ENCODE data around the gene CRY1. TPM values are rescaled to one million over a fixed set of nuclear protein-coding genes. Genes with fewer than 3 reads are reported as not detected.
A peak's percentile ranks its signal among the peaks of the same experiment; 100 is the strongest.
"Not testable (repeated sequence)": the region's sequence is repeated elsewhere in the genome, so short reads cannot be mapped to it uniquely, and the experiment has no call there.

CRY1 gene
- total and polyA plus RNA-seq, 2 experiments from 2014 or later, result 23.3 to 55.1 TPM

DNA sequence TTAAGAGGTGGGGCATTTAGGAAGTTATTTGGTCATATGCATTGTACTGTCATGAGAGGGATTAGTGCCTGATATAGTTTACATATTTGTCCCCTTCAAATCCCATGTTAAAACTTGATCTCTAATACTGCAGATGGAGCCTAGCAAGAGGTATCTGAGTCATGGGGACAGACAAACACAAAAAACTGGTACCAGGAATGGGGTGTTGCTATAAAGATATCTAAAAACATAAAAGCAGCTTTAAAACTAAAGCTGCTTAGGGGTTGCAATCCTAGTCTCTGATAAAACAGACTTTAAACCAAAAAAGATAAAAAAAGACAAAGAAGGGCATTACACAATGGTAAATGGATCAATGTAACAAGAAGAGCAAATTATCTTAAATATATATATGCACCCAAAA is 11.6 kb downstream of the CRY1 start:
- TF ChIP-seq CTCF (IDR thresholded peaks at IDR 0.05; ENCODE audit: low read depth, low read length), result no peak
- Histone ChIP-seq H3K4me3 (no peak overlapping the region), H3K4me1 (ENCODE audit: low read depth) (peaks cover 31% of the 10 kb centered on the region), H3K27ac (no peak overlapping the region), H3K9me3 (ENCODE audit: low read depth) (no peaks in the 10 kb centered on the region), H3K27me3 (no peaks in the 10 kb centered on the region), H3K36me3 (no peaks in the 10 kb centered on the region)
- DNase-seq (ENCODE audit: low read depth in 1 of 2, low spot score in 1 of 2), result no peak

DNA sequence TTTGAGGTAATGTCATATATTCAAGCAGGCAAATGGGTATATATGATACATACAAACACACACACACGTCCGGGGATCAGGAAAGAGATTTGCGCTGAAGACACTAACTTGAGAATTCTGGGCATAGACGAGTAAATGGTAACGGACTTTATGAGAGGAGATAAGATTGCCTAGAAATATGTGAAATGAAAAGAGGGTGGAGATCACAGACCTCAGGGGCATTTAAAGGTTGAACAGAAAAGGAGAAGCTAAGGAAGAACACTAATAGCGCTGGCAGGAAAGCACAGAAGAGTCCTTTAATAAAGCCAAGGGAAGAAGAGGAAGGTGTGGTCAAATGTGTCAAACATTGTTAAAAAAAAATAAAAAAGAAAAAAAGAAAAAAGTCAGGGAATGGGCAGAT is 13.1 kb downstream of the CRY1 start:
- DNase-seq (ENCODE audit: low read depth in 1 of 2, low spot score in 1 of 2), result no peak
- TF ChIP-seq CTCF (IDR thresholded peaks at IDR 0.05; ENCODE audit: low read depth, low read length), result no peak
- Histone ChIP-seq H3K4me3 (no peak overlapping the region), H3K27me3 (no peaks in the 10 kb centered on the region), H3K36me3 (no peaks in the 10 kb centered on the region), H3K27ac (peak overlapping the region; percentile 61), H3K9me3 (ENCODE audit: low read depth) (no peaks in the 10 kb centered on the region), H3K4me1 (ENCODE audit: low read depth) (peaks cover 31% of the 10 kb centered on the region)

- TF ChIP-seq CTCF (IDR thresholded peaks at IDR 0.05; ENCODE audit: low read depth, low read length), result peak; percentile 64
- Histone ChIP-seq H3K9me3 (ENCODE audit: low read depth) (no peaks in the 10 kb centered on the region), H3K4me3 (no peak overlapping the region), H3K36me3 (no peaks in the 10 kb centered on the region), H3K4me1 (ENCODE audit: low read depth) (peaks cover 31% of the 10 kb centered on the region), H3K27me3 (no peaks in the 10 kb centered on the region), H3K27ac (peak overlapping the region; percentile 61)
- peak; percentile 11 to 56 for DNase-seq (ENCODE audit: low read depth in 1 of 2, low spot score in 1 of 2)
Observed at GRCh38 chr12:107079172-107080011, 14.0 kb downstream of the CRY1 start.

GRCh38 chr12:107073266-107073665 is 20.1 kb downstream of the CRY1 start:
- not testable (repeated sequence) for H3K27me3 ChIP-seq; H3K9me3 ChIP-seq (ENCODE audit: low read depth); H3K4me1 ChIP-seq (ENCODE audit: low read depth); H3K36me3 ChIP-seq; H3K4me3 ChIP-seq; DNase-seq (ENCODE audit: low read depth in 1 of 2, low spot score in 1 of 2); H3K27ac ChIP-seq

GRCh38 chr12:107066691-107067090 is 26.7 kb downstream of the CRY1 start:
- Histone ChIP-seq H3K4me1 (ENCODE audit: low read depth) (no peaks in the 10 kb centered on the region), H3K9me3 (ENCODE audit: low read depth) (no peaks in the 10 kb centered on the region), H3K4me3 (no peak overlapping the region), H3K27me3 (no peaks in the 10 kb centered on the region), H3K36me3 (no peaks in the 10 kb centered on the region), H3K27ac (no peak overlapping the region)
- TF ChIP-seq CTCF (IDR thresholded peaks at IDR 0.05; ENCODE audit: low read depth, low read length), result no peak
- no peak for DNase-seq (ENCODE audit: low read depth in 1 of 2, low spot score in 1 of 2)

DNA sequence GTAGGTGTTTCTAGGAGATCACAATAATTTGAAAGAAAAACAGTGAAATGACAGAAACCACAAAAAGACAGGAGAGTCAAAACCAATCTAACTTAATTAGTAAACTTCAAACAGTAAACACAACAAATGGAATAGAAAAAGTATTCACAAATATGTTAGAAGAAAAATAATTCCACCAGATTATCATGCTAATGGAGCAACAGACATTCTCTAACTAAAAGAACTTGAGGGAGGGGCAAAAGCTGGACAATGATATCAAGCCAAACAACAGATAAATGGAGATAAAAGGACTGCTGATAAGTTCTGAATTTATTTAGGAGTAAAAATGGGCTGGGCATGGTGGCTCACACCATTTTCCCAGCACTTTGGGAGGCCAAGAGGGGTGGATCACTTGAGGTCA is 28.7 kb downstream of the CRY1 start:
- TF ChIP-seq CTCF (IDR thresholded peaks at IDR 0.05; ENCODE audit: low read depth, low read length), result no peak
- Histone ChIP-seq H3K36me3 (no peaks in the 10 kb centered on the region), H3K4me1 (ENCODE audit: low read depth) (no peaks in the 10 kb centered on the region), H3K9me3 (ENCODE audit: low read depth) (no peaks in the 10 kb centered on the region), H3K27ac (no peak overlapping the region), H3K27me3 (no peaks in the 10 kb centered on the region), H3K4me3 (no peak overlapping the region)
- DNase-seq (ENCODE audit: low read depth in 1 of 2, low spot score in 1 of 2), result no peak
